HEK293T (cell line): Measurements from ENCODE around the gene RASSF5.

Source experiments
- ARNT ChIP-seq: fragments of 450-650 bp; IDR thresholded peaks from 2 replicates; pipeline ENCODE4 v1.6.1; 2017; ENCODE audit warnings: mild to moderate bottlenecking
- FOXA1 ChIP-seq: fragments of 450-650 bp; IDR thresholded peaks from 2 replicates; pipeline ENCODE4 v1.6.1; 2016; ENCODE audit warnings: mild to moderate bottlenecking
- FOXM1 ChIP-seq: fragments of 450-650 bp; IDR thresholded peaks from 2 replicates; pipeline ENCODE4 v1.6.1; 2017; ENCODE audit warnings: mild to moderate bottlenecking, borderline replicate concordance
- HDGF ChIP-seq: fragments of 450-650 bp; IDR thresholded peaks from 2 replicates; pipeline ENCODE4 v1.6.1; 2017; ENCODE audit warnings: antibody characterized with exemption, borderline replicate concordance
- L3MBTL2 ChIP-seq: fragments of 450-650 bp; conservative IDR thresholded peaks from 2 replicates; pipeline ENCODE4 v1.6.1; 2016; ENCODE audit warnings: mild to moderate bottlenecking
- SP1 ChIP-seq: fragments of 450-650 bp; IDR thresholded peaks from 2 replicates; pipeline ENCODE4 v1.6.1; 2017
- SUZ12 ChIP-seq: fragments of 450-650 bp; IDR thresholded peaks from 2 replicates; pipeline ENCODE4 v1.6.1; 2016; ENCODE audit warnings: mild to moderate bottlenecking
- TARDBP ChIP-seq: fragments of 450-650 bp; IDR thresholded peaks from 2 replicates; pipeline ENCODE4 v1.6.1; 2016

GRCh38 chr1:206510371-206510770 is 3.0 kb downstream of the RASSF5 start:
- TF ChIP-seq SUZ12: no peak
- no peak for TF ChIP-seq FOXM1
- no peak for TF ChIP-seq L3MBTL2
- no peak for TF ChIP-seq HDGF
- no peak for TF ChIP-seq SP1
- no peak for TF ChIP-seq FOXA1
- TF ChIP-seq TARDBP: no peak
- TF ChIP-seq ARNT: no peak
